AG10803 (cell line): ENCODE results near the gene PKM.

Experiments used
- DNase-seq: peaks from one replicate; pipeline ENCODE4 v3.0.0; 2010; ENCODE audit warnings: low read depth
- H3K4me3 ChIP-seq: 2 replicates; pipeline ENCODE4 v1.5.1; 2011; ENCODE audit warnings: mild to moderate bottlenecking, low read length, control low read depth
- TF ChIP-seq, protein P1 (sequence below): conservative IDR thresholded peaks from 2 replicates; pipeline ENCODE4 v1.5.1; 2011; ENCODE audit warnings: mild to moderate bottlenecking, low read length, control low read depth, inconsistent platforms

The PKM gene

GRCh38 chr15:72206677-72207000 is 24.4 kb downstream of the PKM start:
- no peak overlapping the region for H3K4me3 ChIP-seq
- TF ChIP-seq, protein P1, sequence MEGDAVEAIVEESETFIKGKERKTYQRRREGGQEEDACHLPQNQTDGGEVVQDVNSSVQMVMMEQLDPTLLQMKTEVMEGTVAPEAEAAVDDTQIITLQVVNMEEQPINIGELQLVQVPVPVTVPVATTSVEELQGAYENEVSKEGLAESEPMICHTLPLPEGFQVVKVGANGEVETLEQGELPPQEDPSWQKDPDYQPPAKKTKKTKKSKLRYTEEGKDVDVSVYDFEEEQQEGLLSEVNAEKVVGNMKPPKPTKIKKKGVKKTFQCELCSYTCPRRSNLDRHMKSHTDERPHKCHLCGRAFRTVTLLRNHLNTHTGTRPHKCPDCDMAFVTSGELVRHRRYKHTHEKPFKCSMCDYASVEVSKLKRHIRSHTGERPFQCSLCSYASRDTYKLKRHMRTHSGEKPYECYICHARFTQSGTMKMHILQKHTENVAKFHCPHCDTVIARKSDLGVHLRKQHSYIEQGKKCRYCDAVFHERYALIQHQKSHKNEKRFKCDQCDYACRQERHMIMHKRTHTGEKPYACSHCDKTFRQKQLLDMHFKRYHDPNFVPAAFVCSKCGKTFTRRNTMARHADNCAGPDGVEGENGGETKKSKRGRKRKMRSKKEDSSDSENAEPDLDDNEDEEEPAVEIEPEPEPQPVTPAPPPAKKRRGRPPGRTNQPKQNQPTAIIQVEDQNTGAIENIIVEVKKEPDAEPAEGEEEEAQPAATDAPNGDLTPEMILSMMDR, result no peak
- no peak for DNase-seq

- no peak overlapping the region for H3K4me3 ChIP-seq
- TF ChIP-seq, protein P1, result no peak
- no peak for DNase-seq
Measured at GRCh38 chr15:72205896-72206676, 24.9 kb downstream of the PKM start.

DNA sequence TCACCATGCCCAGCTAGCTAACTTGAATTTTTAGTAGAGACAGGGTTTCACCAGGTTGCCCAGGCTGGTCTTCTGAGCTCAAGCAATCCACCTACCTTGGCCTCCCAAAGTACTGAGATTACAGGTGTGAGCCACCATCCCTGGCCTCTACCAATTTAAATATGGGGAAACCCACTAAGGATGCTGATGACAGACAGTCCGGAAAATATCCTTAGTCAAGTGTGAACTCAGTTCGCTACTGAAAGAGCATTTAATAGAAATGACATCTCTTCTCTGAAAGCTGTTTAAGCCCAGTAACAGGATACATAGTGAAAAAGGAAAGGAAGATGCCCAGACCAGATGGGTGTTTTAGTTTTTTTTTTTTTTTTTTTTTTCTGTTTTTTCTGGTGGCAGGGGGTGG is 25.7 kb downstream of the PKM start:
- TF ChIP-seq, protein P1, result no peak
- H3K4me3 ChIP-seq, result no peak overlapping the region
- DNase-seq, result no peak

GRCh38 chr15:72203507-72203837 is 27.5 kb downstream of the PKM start:
- no peak overlapping the region for H3K4me3 ChIP-seq
- TF ChIP-seq, protein P1, result no peak
- DNase-seq, result peak; percentile 91

DNA sequence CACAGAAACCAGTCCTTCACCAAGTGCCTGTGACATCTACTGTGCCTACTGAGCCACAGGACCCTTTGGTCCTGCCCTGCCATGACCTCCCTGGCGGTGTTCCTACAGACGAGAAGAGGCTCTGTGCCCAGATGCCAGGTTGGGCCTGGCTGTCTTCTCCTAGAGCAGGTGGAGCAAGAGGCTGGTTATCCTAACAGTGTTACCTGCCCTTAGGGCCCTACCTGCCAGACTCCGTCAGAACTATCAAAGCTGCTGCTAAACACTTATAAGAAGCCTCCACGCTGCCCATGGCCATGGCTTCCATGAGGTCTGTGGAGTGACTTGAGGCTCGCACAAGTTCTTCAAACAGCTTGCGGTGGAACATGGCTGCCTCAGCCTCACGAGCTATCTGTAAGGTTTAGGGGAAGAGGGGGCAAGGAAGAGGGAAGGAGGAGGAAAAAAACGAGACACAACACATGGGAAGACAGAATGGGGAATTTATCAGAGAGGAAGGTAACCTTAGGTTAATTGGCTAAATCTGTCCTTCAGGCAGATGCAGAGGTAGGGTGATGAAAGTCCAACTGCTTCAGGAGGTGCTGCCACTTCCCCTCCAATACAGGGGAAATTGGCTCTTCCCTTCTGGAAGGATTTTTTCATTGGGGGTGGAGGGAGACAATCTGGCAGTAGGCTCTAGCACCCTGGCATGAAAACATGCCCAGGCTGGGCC is 28.0 kb downstream of the PKM start:
- no peak overlapping the region for H3K4me3 ChIP-seq
- DNase-seq, result no peak
- TF ChIP-seq, protein P1, result no peak

DNA sequence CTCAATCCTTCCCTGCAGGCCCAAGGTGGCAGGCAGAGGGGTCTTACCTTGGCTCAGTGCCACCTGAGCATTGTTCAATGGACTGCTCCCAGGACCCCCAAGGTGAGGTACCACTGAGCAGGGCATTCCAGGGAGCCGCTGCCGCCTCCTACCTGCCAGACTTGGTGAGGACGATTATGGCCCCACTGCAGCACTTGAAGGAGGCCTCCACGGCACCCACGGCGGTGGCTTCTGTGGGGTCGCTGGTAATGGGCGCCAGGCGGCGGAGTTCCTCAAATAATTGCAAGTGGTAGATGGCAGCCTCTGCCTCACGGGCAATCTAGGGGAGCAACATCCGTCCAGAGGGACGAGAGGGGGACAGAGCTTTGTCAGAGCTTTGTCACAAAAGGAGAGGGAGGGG is 28.7 kb downstream of the PKM start:
- H3K4me3 ChIP-seq, result no peak overlapping the region
- DNase-seq, result no peak
- TF ChIP-seq, protein P1, result no peak

DNA sequence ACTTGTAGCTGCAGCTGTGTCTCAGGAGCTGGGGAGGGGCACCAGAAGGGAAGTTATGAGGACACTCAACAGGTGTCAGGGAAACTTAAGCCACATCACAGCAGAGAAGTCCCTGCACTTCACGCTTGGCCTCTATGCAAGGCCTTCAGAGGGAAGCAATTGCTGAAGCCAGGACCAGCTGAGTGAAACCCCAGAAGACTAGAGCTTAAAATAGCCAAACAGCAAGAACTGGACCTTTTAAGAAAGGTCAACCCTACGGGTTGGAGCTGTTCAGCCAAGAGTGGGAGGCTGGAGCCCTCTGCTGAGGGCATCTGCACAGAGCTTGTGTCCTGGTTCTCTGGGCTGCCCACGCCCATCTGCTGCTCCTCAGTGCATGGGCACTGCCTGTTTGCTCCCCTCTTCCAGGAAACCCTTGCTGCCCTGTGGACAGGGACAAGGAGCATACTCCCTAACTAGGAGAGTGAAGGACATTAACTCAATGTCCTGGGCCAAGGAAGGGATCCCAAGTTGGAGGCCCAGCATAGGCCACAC is 29.5 kb downstream of the PKM start:
- no peak for DNase-seq
- TF ChIP-seq, protein P1, result no peak
- H3K4me3 ChIP-seq, result no peak overlapping the region
